OCI-LY7 (cell line): ENCODE data around the gene ANKH.

Source experiments
- CTCF ChIP-seq: fragments of 200-600 bp; sonication (generic); conservative IDR thresholded peaks from 2 replicates; pipeline ENCODE4 v1.5.1; 2014; ENCODE audit warnings: mild to moderate bottlenecking, antibody characterized with exemption, low read length, moderate library complexity, mixed read lengths
- EZH2phosphoT487 ChIP-seq: fragments of 200-600 bp; sonication (generic); IDR thresholded peaks from 2 replicates; pipeline ENCODE4 v1.6.1; 2018; ENCODE audit warnings: low read depth, borderline replicate concordance, mild to moderate bottlenecking, mixed run types, antibody characterized with exemption, low read length, moderate library complexity, mixed read lengths

- TF ChIP-seq CTCF (no peak), EZH2phosphoT487 (no peak)
Measured at GRCh38 chr5:14700478-14701436, 170.8 kb downstream of the ANKH start.
